C4-2B (cell line): ENCODE data around the gene G6PD.

ENCODE experiments used
- CTCF ChIP-seq: fragments of 450-650 bp; conservative IDR thresholded peaks from 2 replicates; pipeline ENCODE4 v1.5.1; 2017; ENCODE audit warnings: mild to moderate bottlenecking
- ZFX ChIP-seq: fragments of 450-650 bp; IDR thresholded peaks from 2 replicates; pipeline ENCODE4 v1.6.1; 2017

GRCh38 chrX:154494715-154495114 is 51.9 kb downstream of the G6PD start:
- TF ChIP-seq CTCF (no peak), ZFX (no peak)
